Measurements from ENCODE around the gene MCRIP1.

MCRIP1 gene

DNA sequence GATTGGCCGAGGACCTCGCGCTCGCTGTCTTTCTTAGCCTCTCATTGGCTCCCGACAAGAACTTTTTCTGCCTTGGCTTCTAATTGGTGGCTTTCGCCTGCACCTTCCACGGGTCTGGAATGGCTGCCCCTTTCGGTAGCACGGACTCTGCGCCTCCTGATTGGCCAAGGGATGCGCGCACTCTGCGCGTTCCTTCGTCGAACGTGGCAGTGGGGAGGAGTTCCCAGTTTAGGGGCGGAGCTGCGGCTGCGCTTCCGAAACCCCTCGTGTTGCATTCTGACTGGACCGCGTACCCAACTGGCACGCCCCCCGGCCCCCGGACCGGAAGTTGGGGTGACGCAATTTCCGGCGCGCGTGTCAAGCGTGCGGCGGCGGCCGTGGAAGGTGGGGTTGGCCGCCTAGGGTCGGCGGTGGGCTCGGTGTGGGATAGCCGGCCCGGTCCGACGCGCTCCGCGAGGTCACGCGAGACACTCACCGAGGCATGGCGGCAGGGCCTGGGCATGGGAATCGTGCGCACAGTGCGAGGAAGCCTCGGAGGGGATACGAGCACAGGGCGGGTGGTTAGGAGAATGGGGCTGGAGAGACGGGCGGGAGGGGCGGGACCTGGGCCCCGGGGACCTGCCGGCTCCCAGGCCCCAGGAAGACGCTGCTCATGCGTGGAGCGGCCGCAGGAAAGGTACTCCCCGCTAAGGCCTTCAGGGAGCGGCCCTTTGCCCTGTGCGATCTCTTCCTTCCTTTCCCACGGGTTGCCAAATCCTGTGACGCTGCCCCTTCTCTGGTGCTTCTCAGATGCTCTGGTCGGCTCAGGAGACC, 27.9 kb upstream of the MCRIP1 start:
- DNase-seq: peak; percentile 97

DNA sequence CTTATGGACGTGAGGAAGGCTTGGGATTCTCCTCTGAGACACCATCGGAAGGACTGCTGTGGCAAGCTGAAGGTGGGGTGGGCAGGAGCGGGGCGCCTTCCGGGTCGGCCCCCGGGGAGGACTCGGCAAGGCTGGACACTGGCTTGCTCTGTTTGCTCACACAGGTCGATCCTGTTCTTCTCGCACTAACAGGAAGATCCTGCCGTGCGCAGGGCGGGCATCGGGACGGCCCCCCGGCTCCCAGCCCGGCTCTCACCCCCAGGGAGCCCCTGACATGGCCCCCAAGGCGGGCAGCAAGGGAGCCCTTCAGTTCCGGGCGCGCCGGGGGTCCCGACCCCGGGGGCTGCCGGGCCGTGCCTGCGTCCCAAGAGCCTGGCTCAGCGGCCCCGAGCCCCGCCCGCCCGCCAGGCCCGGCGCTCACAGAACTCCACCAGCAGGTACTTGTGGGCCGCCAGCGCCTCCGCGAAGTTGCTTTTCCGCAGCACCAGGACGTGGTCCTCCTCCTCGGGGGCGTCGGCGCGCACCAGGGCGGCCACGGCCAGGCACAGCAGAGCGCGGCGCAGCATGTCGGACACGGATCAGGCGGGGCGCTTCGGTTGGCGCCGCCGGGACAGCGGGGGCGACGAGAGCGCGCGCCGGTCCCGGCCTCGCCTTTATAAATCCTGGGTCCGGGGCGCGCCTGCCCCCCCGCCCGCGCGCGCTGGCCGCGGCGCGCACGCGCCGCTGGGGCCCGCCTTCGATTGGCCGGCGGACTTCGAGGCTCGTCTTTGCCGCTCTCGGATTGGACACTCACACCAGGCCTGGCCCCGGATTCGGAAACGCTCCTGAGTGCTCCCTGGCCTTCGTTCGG, 27.0 kb upstream of the MCRIP1 start, which contains the start of gene P4HB:
P4HB (minus strand) TSS at position 630 of the 850 bp plus-strand sequence; CDS start at position 566, 64 bp downstream.
- no peak for DNase-seq

DNA sequence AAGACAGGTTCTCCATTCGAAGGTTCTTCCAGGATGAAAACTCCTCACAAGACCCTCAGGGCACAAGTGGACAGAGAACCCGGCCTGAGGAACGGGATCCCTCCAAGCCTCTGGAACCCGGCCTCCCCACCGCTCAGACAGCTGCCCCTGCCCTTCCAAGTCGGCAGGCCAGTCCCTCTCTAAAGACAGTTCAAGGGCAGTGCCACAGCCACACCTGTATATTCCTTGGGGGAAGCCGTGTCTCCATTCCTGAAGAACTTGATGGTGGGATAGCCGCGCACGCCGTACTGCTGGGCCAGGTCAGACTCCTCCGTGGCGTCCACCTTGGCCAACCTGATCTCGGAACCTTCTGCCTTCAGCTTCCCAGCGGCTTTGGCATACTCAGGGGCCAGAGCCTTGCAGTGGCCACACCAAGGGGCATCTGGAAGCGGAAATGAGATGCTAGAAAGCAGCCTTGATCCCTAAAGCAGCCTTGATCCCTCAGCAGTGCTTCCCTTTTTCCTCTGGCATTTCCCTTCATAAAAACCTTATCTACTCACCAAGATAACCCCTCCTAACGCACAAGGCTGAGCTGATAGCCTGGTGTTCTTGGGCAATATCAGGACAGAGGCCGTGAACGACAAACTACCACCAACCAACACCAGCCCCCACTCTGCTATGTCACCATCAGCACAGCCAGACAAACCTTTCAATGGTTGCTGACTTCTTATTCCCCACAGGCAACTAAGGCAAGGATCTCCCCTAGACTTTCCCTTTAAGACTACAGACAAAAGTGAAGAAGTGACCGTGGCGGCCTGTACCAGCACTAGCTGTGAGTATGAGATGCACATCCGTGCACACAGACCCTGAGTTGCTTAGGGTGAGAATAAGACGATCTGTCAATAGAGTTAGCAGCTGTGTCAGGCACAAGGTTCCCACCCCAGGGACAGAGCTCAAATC, 26.1 kb upstream of the MCRIP1 start:
- DNase-seq: no peak

DNA sequence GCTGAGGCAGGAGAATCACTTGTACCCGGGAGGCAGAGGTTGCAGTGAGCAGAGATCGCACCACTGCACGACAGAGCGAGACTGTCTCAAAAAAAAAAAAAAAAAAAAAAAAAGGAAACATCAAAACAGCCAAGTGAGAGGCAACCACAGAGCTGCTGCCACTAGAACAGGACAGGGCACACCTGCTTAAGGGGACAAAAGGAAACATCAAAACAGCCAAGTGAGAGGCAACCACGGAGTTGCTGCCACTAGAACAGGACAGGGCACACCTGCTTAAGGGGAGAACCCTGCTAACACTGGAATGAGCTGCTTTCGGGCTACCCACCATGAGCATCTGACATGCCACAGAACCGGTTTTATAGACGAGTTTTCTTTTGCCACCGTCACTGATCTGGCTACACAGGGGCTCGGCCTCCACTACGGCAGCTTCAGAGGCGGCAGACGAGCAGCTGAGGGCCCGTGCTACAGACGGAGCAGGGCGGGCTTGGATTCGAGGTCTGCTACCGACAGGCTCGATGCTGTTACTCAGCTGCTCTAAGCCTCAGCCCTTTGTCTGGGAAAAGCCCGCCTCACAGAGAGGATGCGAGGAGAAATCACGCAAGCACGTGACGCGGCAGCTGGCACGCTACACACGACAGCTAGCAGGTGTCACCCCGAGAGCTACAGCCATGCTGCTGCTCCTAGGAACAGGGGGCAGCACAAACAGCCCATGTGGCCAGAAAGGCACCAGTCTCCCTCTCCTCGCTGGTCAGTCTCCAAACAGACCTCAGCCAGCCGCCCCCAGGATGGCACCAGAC, 25.3 kb upstream of the MCRIP1 start:
- DNase-seq: no peak

DNA sequence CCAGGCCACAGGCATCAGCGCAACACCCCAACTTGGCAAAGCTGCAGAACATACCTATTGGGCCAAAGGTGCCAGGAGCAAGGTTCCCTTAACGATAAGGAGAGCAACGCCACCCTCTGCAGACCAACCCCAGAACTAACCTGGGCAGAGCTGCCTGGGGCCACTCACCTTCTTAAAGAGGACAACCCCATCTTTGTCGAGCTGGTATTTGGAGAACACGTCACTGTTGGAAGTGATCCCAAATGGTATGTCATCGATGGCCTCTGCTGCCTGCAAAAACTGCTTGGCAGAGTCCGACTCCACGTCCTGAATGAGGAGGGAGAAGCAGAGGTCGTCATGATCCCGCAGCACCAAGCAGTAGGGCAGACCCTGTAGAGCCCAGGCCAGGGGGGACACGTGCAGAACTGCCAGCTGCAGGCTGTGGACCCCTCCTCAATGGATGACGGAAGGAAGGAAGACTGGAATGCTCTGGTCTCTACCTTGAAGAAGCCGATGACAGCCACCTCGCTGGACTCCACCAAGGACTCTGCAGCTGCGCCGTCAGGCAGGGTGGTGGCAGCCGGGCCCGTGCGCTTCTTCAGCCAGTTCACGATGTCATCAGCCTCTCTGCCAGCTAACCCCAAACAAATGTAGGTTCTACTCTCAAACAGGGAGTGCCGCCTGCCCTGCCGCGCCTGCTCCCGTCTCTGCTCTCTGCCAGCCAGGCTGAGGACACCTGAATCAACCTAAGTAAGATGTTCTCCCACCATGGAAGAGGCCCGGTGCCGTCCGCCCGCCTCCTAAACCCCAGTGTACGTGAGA, 22.1 kb upstream of the MCRIP1 start:
- DNase-seq: no peak

DNA sequence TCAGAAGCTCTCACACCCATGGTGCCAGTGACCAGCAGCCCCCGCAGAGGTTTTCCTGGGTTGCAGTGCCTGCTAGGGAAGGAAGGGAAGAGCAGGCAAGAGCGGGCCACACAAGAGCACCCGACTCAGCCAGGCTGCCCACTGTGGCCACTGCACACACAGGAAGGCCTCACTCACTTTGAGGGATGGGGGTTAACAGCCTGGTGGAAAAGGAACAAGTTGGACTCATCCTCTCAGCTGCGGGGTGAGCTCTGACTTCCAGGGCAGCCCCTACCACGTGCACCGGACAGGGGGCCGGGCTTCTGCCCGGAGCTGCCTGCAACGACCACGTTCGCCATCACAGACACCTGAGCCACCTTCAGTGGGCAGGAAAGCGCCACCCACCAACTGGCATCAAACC, 19.1 kb upstream of the MCRIP1 start:
- DNase-seq: no peak

DNA sequence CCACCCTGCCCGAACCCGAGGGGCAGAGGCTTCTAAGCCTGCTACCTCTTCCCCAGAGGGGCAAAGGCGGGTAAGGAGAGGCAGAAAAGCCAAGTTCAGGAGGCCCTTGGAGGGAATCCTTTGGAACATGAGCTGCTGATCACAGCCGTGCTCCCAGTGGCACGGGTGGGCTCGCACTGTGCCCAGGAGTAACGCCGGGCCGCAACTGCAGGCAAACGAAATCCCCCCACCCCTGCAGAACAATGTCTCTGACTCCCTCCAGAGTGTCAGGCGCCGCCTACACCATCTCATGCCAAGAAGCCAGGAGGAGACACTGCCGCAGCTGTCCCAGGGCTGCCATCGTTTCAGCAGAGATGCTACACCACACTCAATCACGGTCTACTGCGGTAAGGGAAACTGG, 18.3 kb upstream of the MCRIP1 start:
- no peak for DNase-seq

DNA sequence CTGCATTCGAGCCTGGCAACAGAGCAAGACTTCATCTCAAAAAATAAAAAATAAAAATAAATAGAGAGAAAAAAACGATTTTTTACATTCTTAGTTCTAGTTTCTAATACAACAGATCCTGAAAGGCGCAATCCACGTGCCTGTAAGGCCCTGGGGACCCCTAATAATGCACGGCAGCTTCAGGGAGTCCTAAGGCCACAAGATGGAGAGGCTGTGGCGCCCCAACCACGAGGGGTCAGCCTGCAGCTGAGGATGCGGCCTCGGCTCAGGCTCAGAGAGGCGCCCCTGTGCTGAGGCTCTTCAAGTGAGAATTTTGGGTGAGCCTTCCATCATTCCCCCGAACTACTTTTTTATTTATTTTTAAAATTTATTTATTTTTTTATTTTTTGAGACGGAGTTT, 16.4 kb upstream of the MCRIP1 start:
- DNase-seq: no peak

DNA sequence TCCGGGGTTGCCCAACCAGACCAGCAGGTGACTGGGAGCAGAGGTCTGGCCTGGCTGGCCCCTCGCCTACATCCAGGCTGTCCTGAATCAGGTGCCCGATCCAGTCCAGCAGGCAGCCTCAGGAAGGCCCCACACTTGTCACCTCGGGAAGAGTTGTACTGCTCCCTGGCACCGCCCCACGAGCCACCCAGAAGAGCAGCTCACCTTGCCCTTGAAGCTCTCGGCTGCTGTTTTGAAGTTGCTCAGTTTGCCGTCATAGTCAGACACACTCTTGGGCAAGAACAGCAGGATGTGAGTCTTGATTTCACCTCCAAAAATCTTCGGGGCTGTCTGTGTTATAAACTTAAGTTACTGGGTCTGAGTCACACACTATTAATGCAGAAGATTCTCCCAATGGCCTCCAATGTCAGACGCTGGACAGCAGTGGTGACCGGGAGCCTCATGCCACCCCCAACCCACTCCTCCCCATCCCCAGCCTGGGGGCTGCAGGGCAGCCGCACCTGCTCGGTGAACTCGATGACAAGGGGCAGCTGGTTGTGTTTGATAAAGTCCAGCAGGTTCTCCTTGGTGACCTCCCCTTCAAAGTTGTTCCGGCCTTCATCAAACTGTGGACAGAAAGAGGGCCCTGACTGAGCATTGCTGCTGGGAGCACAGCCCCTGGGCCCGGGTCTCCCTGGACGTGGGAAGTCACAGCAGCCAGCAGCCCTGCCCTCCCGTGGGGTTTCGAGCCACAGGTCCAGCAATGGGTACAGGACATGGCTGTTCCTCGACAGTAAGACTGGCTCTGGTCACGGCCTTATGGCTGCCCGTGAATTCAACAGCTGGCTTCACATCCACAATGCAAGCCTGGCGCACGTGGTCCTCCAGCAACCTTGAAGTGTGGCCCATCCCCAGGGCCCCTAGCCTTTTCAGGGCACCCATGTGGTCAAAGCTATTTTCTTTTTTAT, 13.9 kb upstream of the MCRIP1 start:
- DNase-seq: no peak

DNA sequence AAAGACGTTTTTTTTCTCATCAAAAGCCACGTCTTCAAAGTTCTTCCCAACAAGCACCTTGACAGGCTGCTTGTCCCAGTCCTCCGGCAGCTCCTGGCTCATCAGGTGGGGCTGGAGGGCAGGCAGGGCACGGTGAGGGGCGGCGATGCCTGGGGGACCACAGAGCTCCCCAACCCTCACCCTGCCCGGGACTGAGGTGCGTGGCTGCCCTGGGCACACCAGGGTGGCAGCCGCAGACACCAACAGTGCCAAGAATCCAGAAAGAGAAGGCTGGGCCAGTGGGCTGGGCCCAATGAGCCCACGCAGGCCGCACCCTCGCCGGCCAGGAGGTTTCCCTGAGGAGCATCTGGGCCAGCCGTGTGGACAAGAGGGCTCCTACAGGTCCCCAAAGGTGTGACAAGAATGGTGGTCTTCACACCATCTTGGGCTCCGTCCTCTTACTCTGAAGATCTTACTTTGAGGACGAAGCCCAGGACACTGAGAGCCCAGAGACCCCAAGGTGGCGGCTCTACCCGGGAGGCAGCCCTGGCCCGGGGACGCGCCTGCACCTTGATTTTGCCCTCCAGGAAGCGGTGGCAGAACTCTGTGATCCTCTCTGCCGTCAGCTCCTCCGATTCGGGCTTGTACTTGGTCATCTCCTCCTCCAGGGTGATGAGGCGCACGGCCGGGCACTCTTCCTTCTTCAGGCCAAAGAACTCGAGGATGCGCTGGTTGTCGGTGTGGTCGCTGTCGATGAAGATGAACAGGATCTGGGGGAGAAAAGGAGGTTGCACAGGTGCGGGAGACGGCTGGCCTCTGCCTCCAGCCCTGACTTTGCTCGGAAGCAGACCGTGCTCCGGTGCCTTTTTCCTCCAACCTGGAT, 13.0 kb upstream of the MCRIP1 start:
- no peak for DNase-seq

DNA sequence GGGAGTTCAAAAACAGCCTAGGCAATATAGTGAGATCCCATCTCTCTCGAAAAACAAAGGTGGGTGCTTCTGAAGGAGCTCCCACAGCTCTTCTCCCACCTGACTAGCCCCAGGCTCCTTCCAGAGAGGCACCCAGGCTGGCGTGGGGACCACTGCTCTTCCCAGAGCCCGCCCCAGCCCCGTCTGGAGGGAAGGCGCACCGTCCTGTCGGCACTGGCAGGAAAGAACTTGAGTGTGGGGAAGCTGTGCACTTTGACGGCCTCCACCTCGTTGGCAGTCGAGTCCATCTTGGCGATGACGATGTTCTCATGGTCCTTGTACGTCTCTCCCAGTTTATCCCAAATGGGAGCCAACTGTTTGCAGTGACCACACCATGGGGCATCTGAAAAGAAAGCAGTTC, 12.3 kb upstream of the MCRIP1 start:
- DNase-seq: no peak

DNA sequence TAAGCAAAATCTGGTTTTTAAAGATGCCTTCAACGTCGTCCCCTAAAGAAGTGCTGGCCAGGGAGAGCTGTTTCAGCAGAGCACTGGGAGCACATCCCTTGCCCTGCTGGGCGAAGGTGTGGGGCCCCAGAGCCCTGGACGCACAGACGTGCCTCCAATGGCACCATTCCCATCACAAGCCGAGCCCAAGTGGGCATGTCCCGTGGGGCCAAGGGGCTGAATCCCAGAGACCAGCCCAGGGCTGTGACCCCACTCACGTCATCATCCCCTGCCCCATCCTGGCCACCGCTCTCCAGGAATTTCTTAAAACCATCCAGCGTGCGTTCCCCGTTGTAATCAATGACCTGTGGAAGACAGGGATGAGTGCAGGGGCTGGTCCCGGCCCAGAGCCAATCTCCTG, 11.8 kb upstream of the MCRIP1 start:
- no peak for DNase-seq

DNA sequence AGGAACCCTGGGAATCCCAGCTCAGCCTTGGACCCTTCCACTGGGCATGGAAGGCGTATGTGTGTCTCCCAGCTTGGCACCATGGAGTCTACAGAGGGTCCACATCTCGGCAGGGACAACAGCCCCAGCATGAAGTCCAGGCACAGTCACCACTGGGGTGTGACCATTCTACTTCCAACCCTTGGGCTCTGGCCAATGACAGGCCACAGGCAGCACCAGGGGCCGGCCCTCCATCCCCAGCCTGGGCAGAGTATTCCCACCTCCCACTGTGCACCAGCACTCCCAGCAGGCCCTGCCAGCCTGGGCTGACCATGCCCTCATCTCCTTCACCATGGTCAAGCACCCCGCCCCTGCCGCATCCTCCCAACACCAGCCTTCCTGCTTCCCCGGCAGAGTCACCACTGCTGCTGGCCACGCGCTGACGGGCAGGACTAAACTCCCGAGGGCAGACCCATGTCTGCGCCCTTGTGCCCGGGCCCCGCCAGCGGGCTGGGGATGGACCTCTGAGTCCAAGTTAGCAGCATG, 11.3 kb upstream of the MCRIP1 start:
- DNase-seq: no peak

DNA sequence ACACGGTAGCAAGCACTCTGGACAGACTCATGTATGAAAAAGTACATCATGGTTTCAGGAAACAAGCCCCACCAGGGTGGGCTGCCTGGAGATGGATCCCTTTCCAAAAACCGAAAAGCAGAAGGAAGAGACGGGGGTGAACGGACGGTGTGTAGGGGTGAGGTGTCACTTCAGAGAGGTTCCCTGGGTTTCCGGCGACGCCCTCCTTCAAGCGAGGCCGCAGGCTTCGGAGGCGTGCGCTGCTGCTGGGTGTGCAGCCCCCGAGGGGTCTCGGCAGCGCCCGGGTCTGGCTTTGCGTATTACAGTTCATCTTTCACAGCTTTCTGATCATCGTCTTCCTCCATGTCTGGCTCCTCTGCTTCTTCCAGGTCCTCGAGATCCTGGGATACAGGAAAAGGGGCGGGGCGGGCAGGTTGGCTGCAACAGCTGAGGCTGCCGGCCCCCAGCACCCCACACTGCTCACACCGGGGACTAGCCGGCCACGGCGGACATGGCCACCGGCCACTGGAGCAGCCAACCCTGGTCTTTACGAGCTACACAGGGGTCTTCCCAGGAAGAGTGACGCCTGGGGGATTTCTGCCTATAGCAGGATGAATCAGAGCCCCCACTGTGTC, 10.7 kb upstream of the MCRIP1 start:
- no peak for DNase-seq

DNA sequence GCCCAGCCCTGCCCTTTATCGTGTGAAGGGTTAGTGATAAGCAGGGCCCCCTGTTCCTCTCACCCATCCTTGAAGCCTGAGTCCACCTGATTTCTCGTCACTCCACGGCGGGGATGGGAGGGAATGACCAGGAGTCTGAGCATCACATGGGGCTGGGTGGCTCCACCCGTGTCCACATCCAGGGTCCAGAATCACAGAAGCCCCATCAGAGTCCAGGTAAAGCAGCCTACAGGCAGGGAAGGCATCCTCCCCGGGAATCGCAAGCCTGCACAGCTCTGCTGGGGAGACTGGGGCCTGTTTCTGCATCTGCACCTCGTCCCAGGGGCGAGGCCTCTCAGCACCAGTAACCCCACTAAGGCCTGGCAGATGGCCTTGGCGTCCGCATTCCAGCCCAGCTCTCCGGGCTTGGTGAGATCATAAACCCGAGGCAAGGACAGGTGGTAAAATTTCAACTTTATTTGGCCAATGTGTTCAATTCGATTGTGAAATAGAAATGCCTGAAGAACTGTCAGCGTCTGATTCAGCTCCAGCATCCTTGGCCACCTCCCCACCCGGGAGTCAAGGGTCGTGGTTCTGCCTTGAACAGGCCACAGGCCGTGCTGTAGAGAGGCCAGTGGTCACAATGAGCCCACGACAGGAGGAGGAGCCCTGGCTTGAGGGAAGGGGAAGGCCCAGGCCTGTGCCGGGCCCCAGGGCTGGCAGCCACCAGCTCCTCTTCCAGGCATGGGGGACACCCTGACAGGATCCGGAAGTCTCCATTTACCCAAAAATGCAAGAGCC, 9.8 kb upstream of the MCRIP1 start:
- no peak for DNase-seq

DNA sequence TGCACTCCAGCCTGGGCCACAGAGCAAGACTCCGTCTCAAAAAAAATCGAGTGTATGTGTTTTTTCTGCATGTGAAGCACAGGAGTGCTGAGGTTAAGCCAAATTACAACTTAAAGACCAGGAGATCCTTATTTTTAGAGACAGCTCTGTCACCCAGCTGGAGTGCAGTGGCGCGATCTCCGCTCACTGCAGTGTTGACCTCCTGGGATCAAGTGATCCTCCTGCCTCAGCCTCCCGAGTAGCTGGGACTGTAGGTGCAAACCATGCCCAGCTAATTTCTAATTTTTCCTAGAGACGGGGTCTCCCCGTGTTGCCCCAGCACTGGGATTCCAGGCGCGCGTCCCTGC, 9.3 kb upstream of the MCRIP1 start:
- no peak for DNase-seq

DNA sequence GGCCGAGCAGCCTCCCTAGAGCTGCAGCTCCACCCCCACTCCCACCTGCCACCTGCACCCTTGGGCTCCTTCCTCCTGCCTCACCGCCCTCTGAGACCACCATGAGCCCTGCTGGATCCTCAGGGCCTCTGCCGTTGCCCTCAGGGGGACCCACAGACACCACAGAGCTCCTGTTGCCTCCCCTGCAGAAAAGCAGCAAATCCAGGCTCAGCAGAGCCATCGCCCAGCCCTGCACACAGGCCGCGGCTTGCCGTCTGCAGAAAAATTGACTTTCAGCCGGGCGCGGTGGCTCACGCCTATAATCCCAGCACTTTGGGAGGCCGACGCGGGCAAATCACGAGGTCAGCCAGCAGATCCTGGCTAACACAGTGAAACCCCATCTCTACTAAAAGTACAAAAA, 8.8 kb upstream of the MCRIP1 start:
- no peak for DNase-seq

All from GOT3 (cell line).